Hepatocyte (in vitro differentiated cells): Measurements from ENCODE around the gene FLYWCH1. TPM values are rescaled to one million over a fixed set of nuclear protein-coding genes. Genes with fewer than 3 reads are reported as not detected.
A peak's percentile ranks its signal among the peaks of the same experiment; 100 is the strongest.

Experiments
- DNase-seq: peaks from one replicate; pipeline ENCODE4 v3.0.0-alpha.2; 2016; ENCODE audit warnings: low spot score
- H2AFZ ChIP-seq: fragments of 200-600 bp; sonication (generic); 2 replicates; pipeline ENCODE4 v1.6.0; 2016; ENCODE audit warnings: antibody characterized with exemption, mild to moderate bottlenecking
- H3K27ac ChIP-seq: fragments of 200-600 bp; sonication (generic); 2 replicates; pipeline ENCODE4 v1.5.1; 2016; ENCODE audit warnings: mild to moderate bottlenecking
- H3K27me3 ChIP-seq: fragments of 200-600 bp; sonication (generic); 2 replicates; pipeline ENCODE4 v1.6.1; 2016
- H3K36me3 ChIP-seq: fragments of 200-600 bp; sonication (generic); replicated peaks from 2 replicates; pipeline ENCODE4 v1.5.1; 2016; ENCODE audit warnings: low read depth; ENCODE audit not compliant: insufficient read depth
- H3K4me1 ChIP-seq: fragments of 200-600 bp; sonication (generic); 2 replicates; pipeline ENCODE4 v1.5.1; 2016; ENCODE audit warnings: mild to moderate bottlenecking, moderate library complexity; ENCODE audit not compliant: insufficient read depth
- H3K4me2 ChIP-seq: fragments of 200-600 bp; sonication (generic); 2 replicates; pipeline ENCODE4 v1.6.0; 2016
- H3K4me3 ChIP-seq: fragments of 200-600 bp; sonication (generic); 2 replicates; pipeline ENCODE4 v1.5.1; 2016; ENCODE audit warnings: mild to moderate bottlenecking
- H3K79me2 ChIP-seq: fragments of 200-600 bp; sonication (generic); 2 replicates; pipeline ENCODE4 v1.6.0; 2017; ENCODE audit warnings: mild to moderate bottlenecking
- H3K9me2 ChIP-seq: fragments of 200-600 bp; sonication (generic); replicated peaks from 2 replicates; pipeline ENCODE4 v1.6.0; 2017; ENCODE audit warnings: mild to moderate bottlenecking; ENCODE audit not compliant: insufficient read depth
- H3K9me3 ChIP-seq: fragments of 200-600 bp; sonication (generic); 2 replicates; pipeline ENCODE4 v1.5.1; 2016; ENCODE audit warnings: low read depth, mild to moderate bottlenecking
- H4K20me1 ChIP-seq: fragments of 200-600 bp; sonication (generic); 2 replicates; pipeline ENCODE4 v1.6.0; 2016; ENCODE audit warnings: mild to moderate bottlenecking; ENCODE audit not compliant: insufficient read depth, poor library complexity, severe bottlenecking
- CTCF ChIP-seq: fragments of 200-600 bp; sonication (generic); IDR thresholded peaks from 2 replicates; pipeline ENCODE4 v1.5.1; 2016; ENCODE audit warnings: antibody characterized with exemption, mild to moderate bottlenecking; ENCODE audit not compliant: poor library complexity
- EZH2 ChIP-seq: fragments of 200-600 bp; sonication (generic); IDR thresholded peaks from 2 replicates; pipeline ENCODE4 v1.6.1; 2016; ENCODE audit warnings: antibody characterized with exemption, mild to moderate bottlenecking, borderline replicate concordance
- EZH2phosphoT487 ChIP-seq: fragments of 200-600 bp; sonication (generic); IDR thresholded peaks from one replicate; pipeline ENCODE4 v1.6.1; 2018; ENCODE audit warnings: antibody characterized with exemption, mild to moderate bottlenecking, low read depth, moderate library complexity; ENCODE audit not compliant: unreplicated experiment, severe bottlenecking
- whole genome bisulfite sequencing: methylation state at CpG from one replicate; pipeline ENCODE4 v1.1.6; 2016; ENCODE audit warnings: low lambda C conversion rate; ENCODE audit errors: missing lambda C conversion rate; 5-methylcytosine and 5-hydroxymethylcytosine counted together
- polyA plus RNA-seq: library from polyadenylated mRNA; unstranded; fragments of >200 nt; fragmentation: Nextera tagmentation; extraction: Ambion mirVana; gene quantifications from 2 replicates; pipeline ENCODE4 v1.2.1, GENCODE V29; 2016
- total RNA-seq: library from RNA; depleted of rRNA; stranded (reverse); fragments of >200 nt; gene quantifications from 2 replicates; pipeline ENCODE4 v1.2.3, GENCODE V29; 2014

FLYWCH1 gene
- total and polyA plus RNA-seq, 2 experiments from 2014 or later, result 11.7 to 16.9 TPM

- Histone ChIP-seq H4K20me1 (no peaks in the 10 kb centered on the region), H2AFZ (no peak overlapping the region), H3K79me2 (no peaks in the 10 kb centered on the region), H3K4me3 (no peak overlapping the region), H3K4me1 (peaks cover 7% of the 10 kb centered on the region), H3K4me2 (no peak overlapping the region), H3K36me3 (no peaks in the 10 kb centered on the region), H3K9me3 (no peaks in the 10 kb centered on the region), H3K27ac (no peak overlapping the region), H3K27me3 (no peaks in the 10 kb centered on the region), H3K9me2 (no peaks in the 10 kb centered on the region)
- no peak for DNase-seq
- 90% methylated on average over 12 of the region's 12 CpGs for WGBS
- no peak for TF ChIP-seq EZH2
- no peak for TF ChIP-seq EZH2phosphoT487
- TF ChIP-seq CTCF, result no peak
Measured at GRCh38 chr16:2914233-2914632, 2.5 kb downstream of the FLYWCH1 start.

GRCh38 chr16:2915196-2915929 lies 3.6 kb downstream of the FLYWCH1 start:
- H3K79me2 ChIP-seq, result no peaks in the 10 kb centered on the region
- H3K4me1 ChIP-seq, result peaks cover 7% of the 10 kb centered on the region
- no peak overlapping the region for H2AFZ ChIP-seq
- H4K20me1 ChIP-seq, result no peaks in the 10 kb centered on the region
- H3K9me3 ChIP-seq, result no peaks in the 10 kb centered on the region
- no peak for TF ChIP-seq EZH2phosphoT487
- no peak for TF ChIP-seq EZH2
- TF ChIP-seq CTCF, result no peak
- no peak overlapping the region for H3K4me3 ChIP-seq
- H3K36me3 ChIP-seq, result no peaks in the 10 kb centered on the region
- WGBS, result 92% methylated on average over 13 of the region's 13 CpGs
- no peak overlapping the region for H3K4me2 ChIP-seq
- no peaks in the 10 kb centered on the region for H3K9me2 ChIP-seq
- H3K27me3 ChIP-seq, result no peaks in the 10 kb centered on the region
- no peak overlapping the region for H3K27ac ChIP-seq
- DNase-seq, result no peak

GRCh38 chr16:2919511-2920255 lies 8.0 kb downstream of the FLYWCH1 start:
- no peak overlapping the region for H3K4me2 ChIP-seq
- H3K36me3 ChIP-seq, result no peaks in the 10 kb centered on the region
- H3K9me2 ChIP-seq, result no peaks in the 10 kb centered on the region
- TF ChIP-seq CTCF (peak; percentile 94), EZH2phosphoT487 (no peak), EZH2 (no peak)
- H3K4me3 ChIP-seq, result no peak overlapping the region
- H3K79me2 ChIP-seq, result no peaks in the 10 kb centered on the region
- H2AFZ ChIP-seq, result no peak overlapping the region
- DNase-seq, result peak; percentile 78
- H3K27ac ChIP-seq, result no peak overlapping the region
- H4K20me1 ChIP-seq, result no peaks in the 10 kb centered on the region
- no peaks in the 10 kb centered on the region for H3K4me1 ChIP-seq
- no peaks in the 10 kb centered on the region for H3K27me3 ChIP-seq
- 21% methylated on average over 13 of the region's 13 CpGs for WGBS
- no peaks in the 10 kb centered on the region for H3K9me3 ChIP-seq
